HL-60 (cell line): ENCODE results near the gene TTC27.

Experiments
- DNase-seq, 2 experiments: peaks; one replicate each; pipeline ENCODE4 v3.0.0-alpha.2; 2010 to 2020; ENCODE audit warnings: low read depth in 1 of 2, low spot score in 1 of 2
- H3K27ac ChIP-seq: fragments of 250-450 bp; sonication (Bioruptor Pico); replicated peaks from 2 replicates; pipeline ENCODE4 v1.5.1; 2020; ENCODE audit warnings: mild to moderate bottlenecking, moderate library complexity
- H3K27me3 ChIP-seq: fragments of 250-450 bp; sonication (Bioruptor Pico); 2 replicates; pipeline ENCODE4 v1.5.1; 2021; ENCODE audit warnings: mild to moderate bottlenecking, moderate library complexity; ENCODE audit not compliant: insufficient read depth, poor library complexity, severe bottlenecking
- H3K4me3 ChIP-seq: replicated peaks from 2 replicates; pipeline ENCODE4 v1.5.1; 2011; ENCODE audit warnings: mild to moderate bottlenecking, control low read depth, low read length; ENCODE audit not compliant: insufficient read depth
- CTCF ChIP-seq: IDR thresholded peaks from one replicate; pipeline ENCODE4 v1.5.1; 2011; ENCODE audit warnings: low read length, control low read depth, inconsistent platforms; ENCODE audit not compliant: insufficient read depth
- GABPA ChIP-seq: IDR thresholded peaks from 2 replicates; pipeline ENCODE4 v1.6.1; 2012; ENCODE audit warnings: low read depth
- POLR2AphosphoS5 ChIP-seq: IDR thresholded peaks from 2 replicates; pipeline ENCODE4 v1.6.1; 2012; ENCODE audit warnings: low read depth
- REST ChIP-seq: IDR thresholded peaks from 2 replicates; pipeline ENCODE4 v1.6.1; 2012; ENCODE audit warnings: low read depth; ENCODE audit not compliant: insufficient replicate concordance
- SPI1 ChIP-seq: IDR thresholded peaks from 2 replicates; pipeline ENCODE4 v1.6.1; 2012; ENCODE audit warnings: low read depth, mild to moderate bottlenecking, borderline replicate concordance

TTC27 gene

GRCh38 chr2:32835148-32835547, 207.3 kb downstream of the TTC27 start:
- Histone ChIP-seq H3K4me3 (no peak overlapping the region), H3K27me3 (no peaks in the 10 kb centered on the region), H3K27ac (no peak overlapping the region)
- no peak for TF ChIP-seq GABPA
- DNase-seq, result no peak

- TF ChIP-seq SPI1 (peak; percentile 38; the same call in 1 of the 2 replicates), POLR2AphosphoS5 (no peak), GABPA (no peak), CTCF (no peak), REST (no peak)
- DNase-seq, result no peak
- H3K27ac ChIP-seq, result no peak overlapping the region
- no peaks in the 10 kb centered on the region for H3K27me3 ChIP-seq
- H3K4me3 ChIP-seq, result no peak overlapping the region
Observed at GRCh38 chr2:32836933-32837332, 209.1 kb downstream of the TTC27 start.

DNA sequence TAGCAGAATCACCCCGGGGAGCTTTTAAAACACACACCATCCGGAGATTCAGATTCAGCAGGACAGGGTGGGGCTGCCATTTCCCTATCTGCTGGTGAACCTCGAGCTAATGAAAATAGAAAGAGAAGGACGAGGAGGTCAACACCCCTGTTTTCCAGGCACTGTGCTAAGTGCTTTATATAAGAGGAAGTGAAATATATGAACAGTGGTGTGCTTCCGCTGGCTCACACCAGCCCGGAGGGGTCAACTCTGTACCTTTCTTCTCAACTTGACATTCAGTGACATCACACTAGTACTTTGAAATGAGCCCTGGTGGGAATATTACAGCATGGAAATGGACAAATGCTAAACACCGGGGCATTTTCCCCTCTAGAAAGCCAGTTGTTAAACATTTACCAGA, 210.6 kb downstream of the TTC27 start:
- H3K27ac ChIP-seq, result no peak overlapping the region
- no peak overlapping the region for H3K4me3 ChIP-seq
- DNase-seq, result no peak
- H3K27me3 ChIP-seq, result no peaks in the 10 kb centered on the region
- TF ChIP-seq REST (no peak), SPI1 (peak; percentile 71)

DNA sequence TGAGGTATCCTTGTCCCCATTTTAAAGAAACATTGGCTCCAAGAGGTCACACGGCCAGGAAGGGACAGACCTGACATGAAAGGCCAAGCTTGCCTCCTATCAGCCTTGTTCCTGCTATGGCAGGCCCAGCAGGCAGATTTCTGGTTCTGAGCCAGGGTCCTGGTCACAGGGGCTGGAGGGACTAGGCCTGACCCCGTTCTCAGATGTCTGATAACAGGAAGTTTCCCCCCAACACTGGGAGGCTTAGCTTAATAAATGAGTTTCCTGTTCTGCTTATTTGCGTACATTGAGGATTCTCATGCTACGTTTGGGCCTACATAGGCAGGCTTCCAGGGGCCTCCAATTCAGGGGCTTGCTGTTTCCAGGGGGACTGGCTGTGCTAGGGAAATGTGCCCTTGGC, 211.1 kb downstream of the TTC27 start:
- H3K27me3 ChIP-seq, result no peaks in the 10 kb centered on the region

More for the DNA sequence above, 211.1 kb downstream of the TTC27 start:
- TF ChIP-seq CTCF, result no peak
- no peak for TF ChIP-seq SPI1
- TF ChIP-seq POLR2AphosphoS5, result no peak
- no peak for DNase-seq
- H3K27ac ChIP-seq, result no peak overlapping the region
- H3K4me3 ChIP-seq, result no peak overlapping the region
